HepG2 (cell line): ENCODE data around the gene PDE4D. TPM values are rescaled to one million over a fixed set of nuclear protein-coding genes. Genes with fewer than 3 reads are reported as not detected.

ENCODE experiments used
- ATAC-seq: fragments of 200-7000 bp; cut with Tn5 transposase; 3 replicates; pipeline ENCODE4 v1.9.1; 2020; ENCODE audit warnings: mild to moderate bottlenecking, moderate library complexity
- BruUV-seq: library from RNA; stranded (reverse); fragments of 400-500 nt; replicated peaks from 2 replicates; lab custom pipeline; 2021; lab: Mats Ljungman, UMichigan
- CTCF ChIA-PET: fragments of 300-600 bp; formaldehyde crosslinking; extraction: SDS; loops from one replicate; lab custom pipeline; 2021; ENCODE audit warnings: low total read pairs, inconsistent platforms, low intra/inter-chr PET ratio; lab: Yijun Ruan, JAX
- POLR2A ChIA-PET: fragments of 350-600 bp; sonication (Branson Sonifier 250); formaldehyde crosslinking; loops from one replicate; lab custom pipeline; 2020; ENCODE audit warnings: antibody characterized with exemption, inconsistent platforms; lab: Yijun Ruan, JAX
- DNase-seq: peaks from one replicate; pipeline ENCODE4 v3.0.0-alpha.2; 2015; ENCODE audit warnings: low spot score
- FAIRE-seq: peaks from 3 replicates; lab custom pipeline; 2011; peaks lifted over from hg19 to GRCh38; lab: Jason Lieb, UNC
- H2AFZ ChIP-seq: one replicate; pipeline ENCODE4 v1.6.1; 2011; ENCODE audit warnings: low read length, inconsistent platforms
- H3K27ac ChIP-seq: fragments of 300-600 bp; 3 replicates; pipeline ENCODE4 v1.8.0; 2011; ENCODE audit warnings: mixed run types, mild to moderate bottlenecking, mixed read lengths, low read length, inconsistent platforms; ENCODE audit not compliant: insufficient read depth; ENCODE audit errors: extremely low read length
- H3K27me3 ChIP-seq, 2 experiments: fragments of 200-600 bp in 1 of 2; 2 replicates in 1 of 2; 3 replicates in 1 of 2; pipeline versions ENCODE4 v1.6.0 to v1.8.0; 2011; ENCODE audit warnings: low read length in 2 of 2, mild to moderate bottlenecking in 2 of 2, moderate library complexity in 2 of 2, inconsistent platforms in 1 of 2; ENCODE audit not compliant: insufficient read depth in 2 of 2, control insufficient read depth in 1 of 2
- H3K36me3 ChIP-seq, 2 experiments: fragments of 200-600 bp in 1 of 2; replicated peaks in 1 of 2; 2 replicates in 1 of 2; 3 replicates in 1 of 2; pipeline versions ENCODE4 v1.5.1 to v1.8.0; 2011; ENCODE audit warnings: low read length in 2 of 2, inconsistent platforms in 1 of 2; ENCODE audit not compliant: insufficient read depth in 2 of 2, control insufficient read depth in 1 of 2
- H3K4me1 ChIP-seq: 2 replicates; pipeline ENCODE4 v1.5.1; 2012; ENCODE audit warnings: low read length, inconsistent platforms; ENCODE audit not compliant: insufficient read depth
- H3K4me2 ChIP-seq: 2 replicates; pipeline ENCODE4 v1.6.0; 2011; ENCODE audit warnings: low read depth, low read length, inconsistent platforms
- H3K4me3 ChIP-seq, 3 experiments: fragments of 200-600 bp in 1 of 3; sonication (generic), shearing (Covaris generic) in 1 of 3; replicated peaks in 1 of 3; 2 replicates each; pipeline ENCODE4 v1.5.1; 2011 to 2016; ENCODE audit warnings: low read length in 3 of 3, inconsistent platforms in 2 of 3, low read depth in 2 of 3, mild to moderate bottlenecking in 2 of 3, control low read depth in 1 of 3, mixed read lengths in 1 of 3; ENCODE audit not compliant: insufficient read depth in 1 of 3
- H3K79me2 ChIP-seq: one replicate; pipeline ENCODE4 v1.6.1; 2011; ENCODE audit warnings: low read length, inconsistent platforms; ENCODE audit not compliant: insufficient read depth
- H3K9ac ChIP-seq: 2 replicates; pipeline ENCODE4 v1.6.0; 2011; ENCODE audit warnings: mild to moderate bottlenecking, low read depth, low read length, inconsistent platforms; ENCODE audit not compliant: insufficient read depth
- H3K9me3 ChIP-seq: 2 replicates; pipeline ENCODE4 v1.5.1; 2012; ENCODE audit warnings: mild to moderate bottlenecking, low read length
- H4K20me1 ChIP-seq: 2 replicates; pipeline ENCODE4 v1.6.0; 2011; ENCODE audit warnings: inconsistent platforms, mild to moderate bottlenecking, low read length, moderate library complexity; ENCODE audit not compliant: insufficient read depth
- DNMT3B ChIP-seq: conservative IDR thresholded peaks from 2 replicates; pipeline ENCODE4 v1.6.1; 2016; ENCODE audit warnings: missing biosample characterization, control low read depth
- E2F1 ChIP-seq: sonication (generic); formaldehyde crosslinking; IDR thresholded peaks from 2 replicates; pipeline ENCODE4 v1.5.0; 2020; ENCODE audit warnings: missing genetic modification reagents
- FOXJ3 ChIP-seq: sonication (generic); formaldehyde crosslinking; IDR thresholded peaks from 2 replicates; pipeline ENCODE4 v1.4.0; 2020; ENCODE audit warnings: missing genetic modification reagents, mild to moderate bottlenecking, borderline replicate concordance
- KAT8 ChIP-seq: IDR thresholded peaks from 2 replicates; pipeline ENCODE4 v1.6.1; 2016; ENCODE audit warnings: missing genetic modification reagents, missing compliant biosample characterization
- MBD4 ChIP-seq: IDR thresholded peaks from 2 replicates; pipeline ENCODE4 v1.6.1; 2012; ENCODE audit warnings: low read length, inconsistent platforms, borderline replicate concordance
- NFYB ChIP-seq: sonication (generic); formaldehyde crosslinking; IDR thresholded peaks from 2 replicates; pipeline ENCODE4 v1.4.0; 2020; ENCODE audit warnings: missing genetic modification reagents
- PCBP2 ChIP-seq: fragments of 200-400 bp; formaldehyde crosslinking; optimal IDR thresholded peaks from 2 replicates; pipeline ENCODE3; 2018; ENCODE audit warnings: low read length, low read depth; ENCODE audit not compliant: poor library complexity, severe bottlenecking
- SALL2 ChIP-seq: sonication (generic); formaldehyde crosslinking; IDR thresholded peaks from 2 replicates; pipeline ENCODE4 v1.8.1; 2023; ENCODE audit warnings: mild to moderate bottlenecking, missing genetic modification reagents, inconsistent platforms
- SNAPC2 ChIP-seq: sonication (generic); formaldehyde crosslinking; IDR thresholded peaks from 2 replicates; pipeline ENCODE4 v1.8.1; 2022; ENCODE audit warnings: mild to moderate bottlenecking, missing genetic modification reagents
- ZNF282 ChIP-seq: fragments of 450-650 bp; IDR thresholded peaks from 2 replicates; pipeline ENCODE4 v1.6.1; 2018; ENCODE audit not compliant: partially characterized antibody
- ZNF331 ChIP-seq: sonication (generic); formaldehyde crosslinking; IDR thresholded peaks from 2 replicates; pipeline ENCODE4 v1.4.0; 2020; ENCODE audit warnings: missing genetic modification reagents
- ZNF660 ChIP-seq: sonication (generic); formaldehyde crosslinking; IDR thresholded peaks from 2 replicates; pipeline ENCODE4 v1.5.1; 2020; ENCODE audit warnings: mild to moderate bottlenecking, low read depth, missing genetic modification reagents, borderline replicate concordance
- ZNF709 ChIP-seq: sonication (generic); formaldehyde crosslinking; IDR thresholded peaks from 2 replicates; pipeline ENCODE4 v1.5.0; 2020; ENCODE audit warnings: mild to moderate bottlenecking, missing genetic modification reagents
- WGBS: methylation state at CpG from one replicate; pipeline ENCODE4 v1.1.6; 2017; ENCODE audit warnings: low lambda C conversion rate; 5-methylcytosine and 5-hydroxymethylcytosine counted together
- in situ Hi-C: cut with HindIII; loops from 2 replicates; pipeline ENCODE4 v1.10.0; 2017; ENCODE audit warnings: low pct_unique_long_range_greater_than_20kb; ENCODE audit not compliant: extremely low pct_ligation_motif_present
- intact Hi-C: fragments of 100-400 bp; cut with micrococcal nuclease; formaldehyde crosslinking; loops from one replicate; pipeline ENCODE4 v1.10.0; 2022; ENCODE audit not compliant: unreplicated experiment
- polyA plus RNA-seq, 8 experiments: library from polyadenylated mRNA; depleted of rRNA in 3 of 8; stranded (reverse) in 7 of 8; unstranded in 1 of 8; fragments of >200 nt; fragmentation: Illumina TruSeq in 4 of 8; extraction: Trizol in 4 of 8; gene quantifications; 2 replicates each; pipeline versions ENCODE4 v1.2.1 to v1.2.3, GENCODE V29; 2011 to 2016; ENCODE audit warnings: low read depth in 4 of 8, missing spikeins in 1 of 8, mixed read lengths in 1 of 8; ENCODE audit not compliant: insufficient read depth in 1 of 8
- total RNA-seq, 5 experiments: library from RNA; depleted of rRNA; stranded (reverse); fragments of >200 nt; fragmentation: Illumina TruSeq; extraction: Trizol; gene quantifications; 2 replicates each; pipeline ENCODE4 v1.2.3, GENCODE V29; 2016; ENCODE audit warnings: low read depth in 1 of 5
- TF ChIP-seq, protein P1 (sequence below): sonication (generic); formaldehyde crosslinking; IDR thresholded peaks from 2 replicates; pipeline ENCODE4 v1.8.1; 2023; ENCODE audit warnings: mild to moderate bottlenecking, inconsistent platforms, moderate library complexity, missing genetic modification reagents, borderline replicate concordance
- TF ChIP-seq, protein P2 (sequence below): sonication (generic); formaldehyde crosslinking; IDR thresholded peaks from 2 replicates; pipeline ENCODE4 v1.5.0; 2020; ENCODE audit warnings: missing genetic modification reagents
- TF ChIP-seq, protein P3 (sequence below): sonication (generic); formaldehyde crosslinking; IDR thresholded peaks from 2 replicates; pipeline ENCODE4 v1.4.0; 2020; ENCODE audit warnings: missing genetic modification reagents

The PDE4D gene
- total and polyA plus RNA-seq, 2 of the 13 experiments (the other 11 are each of a cell fraction or from before 2014, with no cell fraction given) = 7.0 to 12.2 TPM

GRCh38 chr5:59863777-59864176 is 29.7 kb downstream of the PDE4D start:
- ChIA-PET CTCF (no interaction called here), POLR2A (no interaction called here)
- Histone ChIP-seq H3K4me3 (no peak overlapping the region), H3K79me2 (no peaks in the 10 kb centered on the region), H3K27ac (no peak overlapping the region), H3K9me3 (no peaks in the 10 kb centered on the region), H3K36me3 (no peaks in the 10 kb centered on the region), H3K4me1 (no peaks in the 10 kb centered on the region), H3K4me2 (no peak overlapping the region), H4K20me1 (no peaks in the 10 kb centered on the region), H3K27me3 (no peaks in the 10 kb centered on the region), H2AFZ (no peak overlapping the region), H3K9ac (no peak overlapping the region)
- no peak for DNase-seq
- in situ Hi-C loops = no loop called here
- no peak for ATAC-seq
- no peak for TF ChIP-seq ZNF331
- TF ChIP-seq ZNF282 = no peak
- no peak for TF ChIP-seq SNAPC2 (CRISPR knock-in tag)
- no peak for TF ChIP-seq DNMT3B
- TF ChIP-seq FOXJ3 (CRISPR knock-in tag) = no peak
- no peak for TF ChIP-seq SALL2 (CRISPR knock-in tag)
- TF ChIP-seq KAT8 (CRISPR knock-in tag) = no peak
- TF ChIP-seq, protein P1, sequence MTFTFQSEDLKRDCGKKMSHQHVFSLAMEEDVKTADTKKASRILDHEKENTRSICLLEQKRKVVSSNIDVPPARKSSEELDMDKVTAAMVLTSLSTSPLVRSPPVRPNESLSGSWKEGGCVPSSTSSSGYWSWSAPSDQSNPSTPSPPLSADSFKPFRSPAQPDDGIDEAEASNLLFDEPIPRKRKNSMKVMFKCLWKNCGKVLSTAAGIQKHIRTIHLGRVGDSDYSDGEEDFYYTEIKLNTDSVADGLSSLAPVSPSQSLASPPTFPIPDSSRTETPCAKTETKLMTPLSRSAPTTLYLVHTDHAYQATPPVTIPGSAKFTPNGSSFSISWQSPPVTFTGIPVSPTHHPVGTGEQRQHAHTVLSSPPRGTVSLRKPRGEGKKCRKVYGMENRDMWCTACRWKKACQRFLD (CRISPR knock-in tag) = no peak
- TF ChIP-seq, protein P2, sequence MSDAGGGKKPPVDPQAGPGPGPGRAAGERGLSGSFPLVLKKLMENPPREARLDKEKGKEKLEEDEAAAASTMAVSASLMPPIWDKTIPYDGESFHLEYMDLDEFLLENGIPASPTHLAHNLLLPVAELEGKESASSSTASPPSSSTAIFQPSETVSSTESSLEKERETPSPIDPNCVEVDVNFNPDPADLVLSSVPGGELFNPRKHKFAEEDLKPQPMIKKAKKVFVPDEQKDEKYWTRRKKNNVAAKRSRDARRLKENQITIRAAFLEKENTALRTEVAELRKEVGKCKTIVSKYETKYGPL (CRISPR knock-in tag) = no peak
- no peak for TF ChIP-seq NFYB (CRISPR knock-in tag)
- no peak for TF ChIP-seq ZNF660
- no peak for TF ChIP-seq E2F1 (CRISPR knock-in tag)
- TF ChIP-seq MBD4 = no peak
- TF ChIP-seq, protein P3, sequence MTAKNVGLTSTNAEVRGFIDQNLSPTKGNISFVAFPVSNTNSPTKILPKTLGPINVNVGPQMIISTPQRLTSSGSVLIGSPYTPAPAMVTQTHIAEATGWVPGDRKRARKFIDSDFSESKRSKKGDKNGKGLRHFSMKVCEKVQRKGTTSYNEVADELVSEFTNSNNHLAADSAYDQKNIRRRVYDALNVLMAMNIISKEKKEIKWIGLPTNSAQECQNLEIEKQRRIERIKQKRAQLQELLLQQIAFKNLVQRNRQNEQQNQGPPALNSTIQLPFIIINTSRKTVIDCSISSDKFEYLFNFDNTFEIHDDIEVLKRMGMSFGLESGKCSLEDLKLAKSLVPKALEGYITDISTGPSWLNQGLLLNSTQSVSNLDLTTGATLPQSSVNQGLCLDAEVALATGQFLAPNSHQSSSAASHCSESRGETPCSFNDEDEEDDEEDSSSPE (CRISPR knock-in tag) = no peak
- TF ChIP-seq ZNF709 (CRISPR knock-in tag) = no peak
- no peak for TF ChIP-seq PCBP2
- FAIRE-seq = no peak
- WGBS = 79% methylated on average over 4 of the region's 5 CpGs
- intact Hi-C loops = no loop called here
- BruUV-seq = no TSS peak
